SKM-1 treated with dmso at 0.1 percent for 144 hours (cell line): ENCODE data around the gene IL6R.

Experiments used
- DNase-seq: peaks from one replicate; lab custom pipeline; 2025; ENCODE audit not compliant: unreplicated experiment; lab: John Stamatoyannopoulos, UW

The IL6R gene

DNA sequence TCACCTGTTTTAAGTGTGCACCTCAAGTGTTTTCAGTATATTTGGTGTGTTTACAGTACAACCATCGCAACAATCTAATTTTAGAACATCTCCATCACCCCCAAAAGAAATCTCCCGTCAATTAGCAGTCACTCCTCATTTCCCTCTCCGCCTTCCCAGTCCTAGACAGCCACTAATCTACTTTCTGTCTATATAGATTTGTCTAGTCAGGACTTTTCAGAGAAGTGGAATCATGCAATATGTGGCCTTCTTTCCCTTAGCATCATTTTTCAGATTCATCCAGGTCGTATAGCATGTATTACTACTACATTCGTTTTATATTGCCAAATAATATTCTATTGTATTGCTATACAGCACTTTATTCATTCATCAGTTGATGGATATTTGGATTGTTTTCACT, 98.8 kb downstream of the IL6R start:
- no peak for DNase-seq

DNA sequence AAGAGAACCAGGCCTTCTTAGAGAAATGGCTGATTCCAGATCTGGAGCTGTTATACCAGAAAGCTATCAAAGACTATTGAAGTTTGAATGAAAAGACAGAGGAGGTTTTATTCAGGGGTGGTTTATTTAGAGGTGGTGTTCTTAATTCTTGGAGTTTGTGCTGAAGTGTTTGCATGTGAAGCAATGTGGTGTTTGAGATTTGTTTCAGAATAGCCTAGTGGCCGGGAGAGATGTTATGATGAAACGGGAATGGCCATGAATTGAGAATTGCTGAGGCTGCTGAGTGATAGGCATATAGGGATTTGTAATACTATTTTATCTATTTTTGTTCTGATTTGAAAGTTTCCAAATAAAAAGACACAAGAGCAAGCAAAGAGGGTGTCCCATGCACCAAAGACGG, 107.6 kb downstream of the IL6R start:
- DNase-seq: no peak

DNA sequence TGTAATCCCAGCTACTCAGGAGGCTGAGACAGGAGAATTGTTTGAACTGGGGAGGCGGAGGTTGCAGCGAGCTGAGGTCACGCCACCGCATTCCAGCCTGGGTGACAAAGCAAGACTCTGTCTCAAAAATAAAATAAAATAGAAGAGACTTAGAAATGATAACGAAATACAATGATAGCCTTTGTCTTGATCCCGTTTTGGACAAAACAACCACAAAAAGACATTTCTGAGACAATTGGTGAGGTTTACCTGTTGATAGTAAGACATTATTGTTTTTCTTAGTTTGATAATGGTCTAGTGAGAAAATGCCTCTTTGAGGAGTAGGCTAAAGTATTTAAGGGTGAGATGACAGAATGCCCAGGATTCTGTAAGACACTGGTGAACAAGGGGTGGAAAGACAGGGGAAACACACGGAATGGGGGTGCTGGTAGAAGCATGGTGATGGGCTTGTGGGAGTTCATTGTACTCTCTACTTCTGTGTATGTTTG, 109.0 kb downstream of the IL6R start:
- no peak for DNase-seq

DNA sequence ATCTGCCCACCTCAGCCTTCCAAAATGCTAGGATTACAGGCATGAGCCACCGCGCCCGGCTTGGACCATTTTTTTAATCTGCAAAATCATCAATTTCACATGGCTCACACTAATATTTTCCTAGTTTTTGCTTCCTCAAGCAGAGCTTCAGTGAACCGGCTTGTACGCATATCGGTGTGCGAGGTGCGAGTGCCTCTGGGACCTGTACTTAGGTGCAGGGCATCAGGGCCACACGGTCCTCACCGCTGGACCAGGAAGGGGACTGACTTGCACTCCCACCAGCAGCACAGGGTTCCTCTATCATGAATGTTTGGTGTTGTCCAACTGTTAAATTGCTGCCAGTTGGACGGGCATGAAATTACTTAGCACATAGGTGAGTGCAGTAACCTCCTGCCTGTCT, 112.5 kb downstream of the IL6R start:
- no peak for DNase-seq
